OCI-LY7 (cell line): ENCODE measurements around the gene TADA2B.

Source experiments
- CTCF ChIP-seq: fragments of 200-600 bp; sonication (generic); conservative IDR thresholded peaks from 2 replicates; pipeline ENCODE4 v1.5.1; 2014; ENCODE audit warnings: mild to moderate bottlenecking, antibody characterized with exemption, low read length, moderate library complexity, mixed read lengths
- EZH2phosphoT487 ChIP-seq: fragments of 200-600 bp; sonication (generic); IDR thresholded peaks from 2 replicates; pipeline ENCODE4 v1.6.1; 2018; ENCODE audit warnings: low read depth, borderline replicate concordance, mild to moderate bottlenecking, mixed run types, antibody characterized with exemption, low read length, moderate library complexity, mixed read lengths

- TF ChIP-seq CTCF (no peak), EZH2phosphoT487 (no peak)
Observed at GRCh38 chr4:7107166-7107905, 64.2 kb downstream of the TADA2B start.
